ENCODE data around the gene RALGPS1.

DNA sequence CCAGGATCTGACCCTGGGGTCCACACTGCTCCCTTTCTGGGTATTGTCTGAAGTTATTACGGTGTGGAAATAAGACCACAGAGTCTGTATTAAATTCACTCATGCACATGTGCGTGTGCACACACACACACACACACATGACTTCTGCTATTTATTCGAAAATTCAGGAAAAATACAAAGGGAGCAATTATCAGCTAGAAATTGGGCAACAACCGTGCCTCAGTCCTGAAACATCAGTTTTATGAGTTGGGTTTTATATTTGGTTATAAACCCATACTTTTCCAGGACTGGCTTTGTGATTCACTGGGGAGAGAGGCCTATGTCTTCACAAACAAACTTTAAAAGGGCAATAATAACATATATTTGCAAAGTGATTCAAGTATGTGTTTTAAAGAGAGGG lies 117.7 kb downstream of the RALGPS1 start:
- TF ChIP-seq CTCF (IDR thresholded peaks at IDR 0.05) (no peak), EP300 (IDR thresholded peaks at IDR 0.05; ENCODE audit: borderline replicate concordance in 1 of 2, low read depth in 1 of 2, low read length in 1 of 2) (no peak), FOXM1 (IDR thresholded peaks at IDR 0.05; ENCODE audit: low read depth) (no peak), NRF1 (IDR thresholded peaks at IDR 0.05; ENCODE audit: low read depth, low read length) (no peak), USF1 (IDR thresholded peaks at IDR 0.05; ENCODE audit: borderline replicate concordance, low read depth) (no peak)
